Stimulated activated CD8-positive, alpha-beta memory T cell treated with anti-CD3 and anti-CD28 coated beads, Interleukin-15, amount 100 ng/mL, for 24 hours (primary cell): ENCODE measurements around the gene PLEKHG4B.
"Not testable (repeated sequence)": the region's sequence is repeated elsewhere in the genome, so short reads cannot be mapped to it uniquely, and the experiment has no call there.

Experiments
- DNase-seq: peaks from one replicate; pipeline ENCODE4 v3.0.0-alpha.2; 2020; ENCODE audit warnings: low read depth

The PLEKHG4B gene

GRCh38 chr5:233426-233825 is 141.5 kb downstream of the PLEKHG4B start:
- DNase-seq, result not testable (repeated sequence)

GRCh38 chr5:234450-234849 is 142.5 kb downstream of the PLEKHG4B start:
- no peak for DNase-seq

GRCh38 chr5:235527-235926 is 143.6 kb downstream of the PLEKHG4B start:
- DNase-seq, result not testable (repeated sequence)

DNA sequence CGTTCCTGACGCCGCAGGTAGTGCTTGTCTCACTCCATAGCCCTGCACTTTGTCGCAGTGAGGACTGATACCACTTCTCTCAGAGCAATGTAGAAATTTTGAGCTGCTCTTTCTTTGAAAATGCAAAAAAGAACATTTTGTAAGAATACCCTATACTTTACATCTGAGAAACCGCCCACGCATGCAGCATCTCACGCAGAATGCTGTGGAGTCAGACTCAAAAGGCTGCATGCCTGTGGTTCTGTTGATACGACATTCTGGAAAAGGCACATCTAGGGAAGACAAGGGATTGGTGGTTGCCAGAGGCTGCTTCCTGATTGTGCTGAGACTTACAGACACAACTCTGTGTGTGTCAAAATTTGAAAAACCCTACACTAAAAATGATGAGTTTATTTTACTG is 146.0 kb downstream of the PLEKHG4B start:
- DNase-seq, result not testable (repeated sequence)
